HUES6 (cell line): ENCODE results near the gene COL24A1.
A peak's percentile ranks its signal among the peaks of the same experiment; 100 is the strongest.

ENCODE experiments used
- H3K27ac ChIP-seq: 2 replicates; pipeline ENCODE4 v1.7.0; 2013; ENCODE audit warnings: low read depth, mild to moderate bottlenecking, low read length, inconsistent platforms
- H3K27me3 ChIP-seq: 2 replicates; pipeline ENCODE4 v1.6.1; 2013; ENCODE audit warnings: low read length; ENCODE audit not compliant: control insufficient read depth, insufficient read depth
- H3K36me3 ChIP-seq: 2 replicates; pipeline ENCODE4 v1.6.1; 2013; ENCODE audit warnings: low read length; ENCODE audit not compliant: control insufficient read depth, insufficient read depth
- H3K4me1 ChIP-seq: 2 replicates; pipeline ENCODE4 v1.6.1; 2013; ENCODE audit warnings: low read length; ENCODE audit not compliant: control insufficient read depth, insufficient read depth
- H3K4me3 ChIP-seq: 2 replicates; pipeline ENCODE4 v1.5.1; 2013; ENCODE audit warnings: low read depth, low read length
- H3K9ac ChIP-seq: one replicate; pipeline ENCODE4 v1.6.1; 2013; ENCODE audit warnings: mild to moderate bottlenecking, low read length
- H3K9me3 ChIP-seq: 2 replicates; pipeline ENCODE4 v1.6.1; 2013; ENCODE audit warnings: low read depth, low read length; ENCODE audit not compliant: control insufficient read depth, insufficient read depth

The COL24A1 gene

DNA sequence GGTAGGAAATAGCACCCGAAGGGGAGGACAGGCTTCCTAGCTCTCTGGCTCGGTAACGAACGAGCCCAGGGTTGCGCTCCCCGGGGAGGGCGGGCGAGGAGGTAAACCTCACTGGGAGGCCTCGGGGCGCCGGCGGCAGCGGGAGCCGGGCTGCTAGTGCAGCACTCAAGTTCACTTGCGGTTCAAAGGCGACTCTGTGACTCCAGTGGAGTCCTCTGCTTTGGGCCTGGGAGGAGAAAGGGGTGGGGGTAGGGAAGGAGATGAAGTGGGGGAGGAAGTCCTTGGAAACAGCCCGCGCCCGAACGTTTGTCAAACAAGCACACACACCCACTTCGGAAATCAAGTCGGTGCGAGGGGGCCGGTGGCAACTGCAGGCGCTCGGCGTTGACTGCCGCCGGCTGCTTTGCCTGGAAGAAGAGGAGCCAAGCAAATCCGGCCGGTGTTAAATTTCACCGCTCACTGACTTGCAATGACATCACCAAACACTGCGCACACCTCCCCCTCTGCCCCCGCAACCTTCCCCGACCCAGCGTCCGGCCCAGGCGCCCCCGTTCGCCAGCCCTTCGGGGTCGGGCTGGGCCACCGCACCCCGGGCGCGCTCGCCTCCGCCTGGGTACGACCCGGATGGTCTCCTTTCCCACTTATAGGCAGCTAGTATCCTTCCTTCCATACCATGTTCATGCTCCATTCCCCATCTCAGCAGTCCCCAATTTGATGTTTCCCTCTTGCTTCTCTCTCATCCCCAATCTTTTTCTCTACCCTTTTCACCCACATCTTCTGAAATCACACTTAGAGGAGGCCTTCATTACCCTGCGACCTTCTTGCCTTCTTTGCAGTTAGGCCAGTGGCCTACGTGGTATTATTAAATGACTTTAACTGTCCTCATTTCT is at the start of gene COL24A1:
Gene COL24A1 (minus strand): TSS at position 207 of the 890 bp plus-strand sequence. CDS start 376 bp downstream, outside the sequence.
- H3K27ac ChIP-seq: no peak within 1 kb of the TSS
- H3K4me3 ChIP-seq: peak within 1 kb of the TSS; percentile 65
- peak within 1 kb of the TSS; percentile 21 for H3K9ac ChIP-seq
- H3K4me1 ChIP-seq: peaks cover 23% of the 10 kb centered on the region
- H3K9me3 ChIP-seq: no peaks in the 10 kb centered on the region
- H3K36me3 ChIP-seq: no peaks in the 10 kb centered on the region
- peaks cover 74% of the 10 kb centered on the region for H3K27me3 ChIP-seq

DNA sequence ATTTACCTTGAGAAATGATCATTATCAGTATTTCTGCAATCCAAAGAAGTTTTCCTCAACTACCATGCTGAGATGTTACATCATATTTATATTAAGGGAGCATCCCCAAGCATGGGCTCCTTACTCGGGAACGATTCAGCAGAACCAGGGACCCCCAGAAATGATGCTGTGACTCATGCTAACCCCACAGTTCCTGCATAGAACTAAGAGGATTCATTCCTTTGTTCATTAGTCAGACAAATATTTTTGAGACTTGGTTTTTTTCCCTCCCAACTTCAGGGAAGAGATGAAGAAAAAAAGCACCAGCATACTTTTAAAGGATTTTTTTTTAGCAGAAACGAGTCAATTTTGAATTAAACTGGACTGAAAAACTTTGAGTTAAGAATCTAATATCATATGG is 49.2 kb upstream of the COL24A1 start:
- Histone ChIP-seq H3K27ac (no peak overlapping the region), H3K9me3 (no peaks in the 10 kb centered on the region), H3K27me3 (no peaks in the 10 kb centered on the region), H3K9ac (no peak overlapping the region), H3K4me3 (no peak overlapping the region), H3K4me1 (no peaks in the 10 kb centered on the region), H3K36me3 (no peaks in the 10 kb centered on the region)

DNA sequence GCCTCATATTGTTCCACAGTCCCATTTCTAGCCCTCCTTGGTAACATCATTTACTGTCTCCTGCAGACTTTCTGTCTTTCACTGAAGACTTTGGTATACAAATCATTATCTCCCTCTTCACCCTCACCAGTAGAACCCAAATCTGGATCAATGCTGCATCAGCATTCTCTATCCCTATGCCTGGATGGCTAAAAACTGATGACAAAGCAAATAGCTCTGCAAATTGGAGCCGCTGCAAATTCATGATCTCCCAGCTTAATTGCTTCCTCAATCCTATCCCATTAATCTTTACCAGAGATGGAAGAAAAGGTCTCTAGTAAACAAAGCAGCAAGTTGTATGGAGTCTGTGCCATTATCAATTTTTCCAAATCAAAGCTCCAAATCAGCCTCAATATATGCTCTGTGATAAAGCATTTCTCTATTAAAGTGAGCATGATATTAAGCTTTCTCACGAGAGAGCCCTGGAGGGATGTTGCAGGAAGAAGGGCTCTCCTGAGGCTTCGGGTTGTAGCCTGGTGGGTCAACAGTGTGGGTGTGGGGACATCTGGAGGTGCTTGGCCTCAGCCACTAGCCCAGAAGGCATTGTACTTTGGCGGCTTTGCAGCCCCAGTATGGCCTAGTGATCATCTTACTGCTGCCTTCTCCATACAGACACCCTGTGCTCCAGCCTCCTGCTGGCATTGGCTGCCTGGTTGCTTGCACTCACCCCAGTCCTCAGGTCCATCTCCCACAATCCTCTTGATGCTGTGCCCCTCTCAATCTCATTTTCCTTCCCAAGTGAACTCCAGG is 46.2 kb upstream of the COL24A1 start:
- Histone ChIP-seq H3K9me3 (no peaks in the 10 kb centered on the region), H3K9ac (no peak overlapping the region), H3K27me3 (no peaks in the 10 kb centered on the region), H3K36me3 (no peaks in the 10 kb centered on the region), H3K27ac (no peak overlapping the region), H3K4me1 (no peaks in the 10 kb centered on the region), H3K4me3 (no peak overlapping the region)

DNA sequence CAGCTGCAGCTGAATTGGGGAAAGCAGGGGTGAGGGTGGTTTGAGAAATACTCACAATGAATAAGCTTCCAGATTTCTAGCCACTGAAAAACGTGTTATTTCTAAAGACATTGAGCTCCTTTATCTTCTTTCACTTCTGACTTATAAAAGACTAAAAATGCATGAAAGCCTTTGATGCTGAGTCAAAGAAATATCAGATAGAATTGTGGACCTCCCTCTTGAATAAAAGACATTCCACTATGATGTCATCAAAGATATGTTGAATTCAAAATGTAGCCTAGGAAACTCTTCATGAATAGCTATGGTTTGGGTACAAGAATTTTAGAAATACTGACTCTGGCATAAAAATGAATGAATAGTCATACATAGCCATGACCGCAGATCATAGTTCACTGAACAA is 44.7 kb upstream of the COL24A1 start:
- H3K4me3 ChIP-seq: no peak overlapping the region
- no peak overlapping the region for H3K9ac ChIP-seq
- H3K27ac ChIP-seq: no peak overlapping the region
- H3K27me3 ChIP-seq: no peaks in the 10 kb centered on the region
- no peaks in the 10 kb centered on the region for H3K9me3 ChIP-seq
- no peaks in the 10 kb centered on the region for H3K4me1 ChIP-seq
- H3K36me3 ChIP-seq: no peaks in the 10 kb centered on the region

DNA sequence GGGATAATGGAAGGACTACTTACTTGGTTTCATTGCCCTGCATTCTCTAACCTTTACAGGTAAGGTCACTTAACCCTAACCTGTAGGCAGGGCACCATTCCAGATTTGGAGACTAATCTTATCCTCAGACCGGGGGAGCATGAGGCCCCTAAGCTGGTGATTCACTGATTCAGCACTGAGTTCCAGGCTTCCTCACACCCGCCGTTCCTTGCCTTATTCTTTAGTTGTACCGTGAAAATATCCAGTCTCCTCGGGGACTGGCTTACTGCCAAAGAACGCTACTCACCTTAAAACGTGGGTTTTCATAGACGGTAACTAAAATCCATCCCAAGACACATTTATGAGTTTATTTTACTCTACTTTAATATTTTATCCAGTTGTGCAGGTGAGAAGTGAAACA is 44.3 kb upstream of the COL24A1 start:
- Histone ChIP-seq H3K27ac (no peak overlapping the region), H3K9ac (no peak overlapping the region), H3K27me3 (no peaks in the 10 kb centered on the region), H3K4me1 (peaks cover 2% of the 10 kb centered on the region), H3K9me3 (no peaks in the 10 kb centered on the region), H3K36me3 (no peaks in the 10 kb centered on the region), H3K4me3 (no peak overlapping the region)

DNA sequence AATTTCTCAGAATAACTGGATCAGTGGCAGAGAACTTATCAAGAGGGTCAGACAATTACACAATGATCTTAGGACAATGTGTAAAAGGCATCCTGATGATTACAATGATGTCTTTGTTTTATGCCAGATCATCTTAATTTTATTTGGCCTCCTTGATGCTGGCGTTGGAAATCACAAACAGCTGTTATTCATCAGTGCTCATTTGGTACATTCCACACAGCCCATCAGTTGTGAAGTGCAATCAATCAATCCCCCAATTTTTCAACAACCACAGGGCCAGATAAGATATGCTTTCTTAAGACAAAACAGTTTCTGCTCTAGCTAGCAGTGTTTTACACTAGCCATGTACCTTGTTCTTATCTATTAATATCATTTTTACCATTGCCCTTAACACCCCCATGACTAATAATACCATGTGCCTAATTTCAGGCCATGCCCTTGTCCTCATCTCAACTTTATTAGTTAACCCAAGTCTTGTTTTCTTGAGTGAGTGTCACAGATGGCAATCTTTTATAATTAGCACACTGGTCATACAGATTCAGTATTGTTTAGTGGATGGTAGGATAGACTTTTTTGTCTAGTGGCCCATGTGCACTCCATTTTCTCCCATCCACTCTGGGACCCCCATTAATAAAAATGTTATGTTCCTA is 40.8 kb upstream of the COL24A1 start:
- no peaks in the 10 kb centered on the region for H3K27me3 ChIP-seq
- no peak overlapping the region for H3K9ac ChIP-seq
- peaks cover 9% of the 10 kb centered on the region for H3K4me1 ChIP-seq
- no peak overlapping the region for H3K27ac ChIP-seq
- H3K4me3 ChIP-seq: no peak overlapping the region
- no peaks in the 10 kb centered on the region for H3K9me3 ChIP-seq
- no peaks in the 10 kb centered on the region for H3K36me3 ChIP-seq

DNA sequence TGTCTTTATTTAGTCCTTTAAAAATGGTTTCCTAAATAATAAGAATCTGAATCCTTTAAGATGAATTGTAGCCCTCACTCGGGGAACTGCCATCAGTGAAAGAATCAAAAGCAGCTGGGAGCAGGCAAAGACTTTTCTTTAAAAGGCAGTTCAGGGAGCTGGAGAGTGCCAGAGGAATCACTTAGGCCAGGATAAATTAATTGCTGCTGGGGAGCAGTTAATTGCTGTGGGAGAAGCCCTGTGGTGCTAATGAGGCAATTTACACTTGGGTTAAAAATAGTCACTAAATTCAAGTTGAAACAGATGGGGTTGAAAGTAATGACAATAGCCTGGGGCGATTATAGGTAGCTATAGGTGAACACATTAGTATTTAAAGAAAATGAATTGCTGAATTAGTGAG is 38.7 kb upstream of the COL24A1 start:
- no peak overlapping the region for H3K27ac ChIP-seq
- H3K4me1 ChIP-seq: peaks cover 16% of the 10 kb centered on the region
- H3K4me3 ChIP-seq: no peak overlapping the region
- H3K36me3 ChIP-seq: no peaks in the 10 kb centered on the region
- H3K9ac ChIP-seq: no peak overlapping the region
- H3K27me3 ChIP-seq: no peaks in the 10 kb centered on the region
- no peaks in the 10 kb centered on the region for H3K9me3 ChIP-seq

DNA sequence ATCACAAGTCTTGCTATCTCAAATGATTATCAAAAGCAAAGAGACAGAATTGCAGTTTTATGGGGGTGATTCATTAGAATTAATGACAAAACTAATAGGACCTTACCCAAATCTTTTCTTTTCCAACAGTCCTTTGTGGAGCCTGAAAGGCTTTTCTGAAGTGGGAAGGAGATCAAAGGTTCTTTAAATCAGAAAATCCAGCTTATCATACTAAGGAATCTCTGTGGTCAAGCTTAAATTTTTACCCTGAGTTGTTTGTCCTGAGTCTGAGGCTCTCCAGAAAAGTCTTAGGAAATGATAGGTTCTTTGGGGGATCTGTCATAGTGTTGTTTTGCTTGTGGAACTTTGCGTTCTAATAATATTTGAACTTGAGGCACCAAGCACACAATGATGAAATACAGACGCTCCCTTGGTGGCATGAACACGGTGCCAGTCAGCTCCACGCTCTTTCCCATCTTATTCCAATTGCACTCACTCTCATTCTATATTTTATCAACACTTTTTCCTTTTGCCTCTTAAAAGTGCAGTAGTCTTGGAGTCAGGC is 38.0 kb upstream of the COL24A1 start:
- peaks cover 16% of the 10 kb centered on the region for H3K4me1 ChIP-seq
- H3K9me3 ChIP-seq: no peaks in the 10 kb centered on the region
- H3K4me3 ChIP-seq: no peak overlapping the region
- no peak overlapping the region for H3K9ac ChIP-seq
- no peak overlapping the region for H3K27ac ChIP-seq
- no peaks in the 10 kb centered on the region for H3K36me3 ChIP-seq
- no peaks in the 10 kb centered on the region for H3K27me3 ChIP-seq

DNA sequence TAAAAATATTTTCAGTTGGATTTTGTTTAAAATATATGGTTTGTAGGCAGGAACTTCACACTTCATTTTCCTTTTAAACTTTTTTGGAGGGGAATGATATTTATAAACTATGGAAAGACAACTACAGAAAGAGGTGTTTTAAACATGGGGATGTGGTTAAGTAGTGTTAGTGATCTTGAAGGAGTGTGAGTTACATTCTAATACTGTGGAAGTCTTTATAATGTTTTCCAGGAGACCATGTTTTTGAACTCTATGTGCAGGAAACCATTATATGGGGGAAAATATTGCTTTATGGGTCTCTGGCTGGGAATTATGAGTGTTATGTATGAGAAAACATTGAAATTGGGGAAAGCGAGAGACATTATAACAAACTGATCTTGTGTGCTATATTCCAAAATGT is 35.8 kb upstream of the COL24A1 start:
- H3K27ac ChIP-seq: no peak overlapping the region
- peaks cover 16% of the 10 kb centered on the region for H3K4me1 ChIP-seq
- no peak overlapping the region for H3K4me3 ChIP-seq
- H3K27me3 ChIP-seq: no peaks in the 10 kb centered on the region
- no peak overlapping the region for H3K9ac ChIP-seq
- no peaks in the 10 kb centered on the region for H3K9me3 ChIP-seq
- H3K36me3 ChIP-seq: no peaks in the 10 kb centered on the region

DNA sequence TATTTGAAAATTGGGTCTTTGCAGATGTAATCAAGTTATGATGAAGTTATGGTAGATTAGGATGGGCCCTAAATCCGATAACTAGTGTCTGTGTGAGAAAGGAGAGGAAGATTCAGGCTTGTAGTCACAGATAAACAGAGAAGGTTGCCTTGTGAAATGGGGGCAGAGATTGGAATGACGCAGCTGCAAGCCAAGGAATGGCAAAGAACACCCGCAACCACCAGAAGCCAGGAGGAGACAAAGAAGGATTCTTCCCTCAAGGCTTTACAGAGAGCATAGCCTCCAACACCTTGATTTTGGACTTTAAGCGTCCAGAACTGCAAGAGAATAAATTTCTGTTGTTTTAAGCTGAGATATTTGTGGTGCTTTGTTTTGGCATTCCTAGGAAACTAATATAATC is 35.4 kb upstream of the COL24A1 start:
- Histone ChIP-seq H3K9ac (no peak overlapping the region), H3K27me3 (no peaks in the 10 kb centered on the region), H3K36me3 (no peaks in the 10 kb centered on the region), H3K4me1 (peaks cover 16% of the 10 kb centered on the region), H3K9me3 (no peaks in the 10 kb centered on the region), H3K27ac (no peak overlapping the region), H3K4me3 (no peak overlapping the region)
